Gastroesophageal sphincter (tissue), 4 donors: ENCODE measurements around the gene AP5B1. TPM values are rescaled to one million over a fixed set of nuclear protein-coding genes. Genes with fewer than 3 reads are reported as not detected.

ENCODE experiments used
- ATAC-seq: fragments of 150-250 bp; one replicate; pipeline ENCODE4 v1.9.1; 2016; ENCODE audit warnings: mild to moderate bottlenecking, moderate library complexity
- H3K27ac ChIP-seq, 4 donors: fragments of 200-600 bp; sonication (generic) in 3 of 4; 1 replicate in 3 of 4; 2 replicates in 1 of 4; pipeline ENCODE4 v1.5.1; 2016 to 2019
- H3K27me3 ChIP-seq: fragments of 200-600 bp; sonication (generic); one replicate; pipeline ENCODE4 v1.5.1; 2019
- H3K36me3 ChIP-seq, 2 donors: fragments of 200-600 bp; sonication (generic); one replicate each; pipeline ENCODE4 v1.5.1; 2019; ENCODE audit warnings: control low read depth in 1 of 2
- H3K4me1 ChIP-seq, 3 donors: fragments of 200-600 bp; sonication (generic); 1 replicate in 2 of 3; 2 replicates in 1 of 3; pipeline ENCODE4 v1.5.1; 2016 to 2019; ENCODE audit warnings: control low read depth in 2 of 3
- H3K4me3 ChIP-seq, 2 donors: fragments of 200-600 bp; sonication (generic); one replicate each; pipeline ENCODE4 v1.5.1; 2019; ENCODE audit warnings: mild to moderate bottlenecking in 1 of 2, moderate library complexity in 1 of 2
- H3K9me3 ChIP-seq, 3 donors: fragments of 200-600 bp; sonication (generic); one replicate each; pipeline ENCODE4 v1.5.1; 2017 to 2019; ENCODE audit warnings: control low read depth in 2 of 3
- EP300 ChIP-seq: sonication (generic); formaldehyde crosslinking; IDR thresholded peaks from one replicate; pipeline ENCODE4 v1.6.1; 2017; ENCODE audit warnings: antibody characterized with exemption, mild to moderate bottlenecking
- POLR2A ChIP-seq, 2 donors: fragments of 450-650 bp; IDR thresholded peaks; one replicate each; pipeline ENCODE4 v1.6.1; 2017; ENCODE audit warnings: antibody characterized with exemption in 2 of 2, mild to moderate bottlenecking in 2 of 2, moderate library complexity in 1 of 2
- POLR2AphosphoS5 ChIP-seq: sonication (generic); formaldehyde crosslinking; IDR thresholded peaks from one replicate; pipeline ENCODE4 v1.6.1; 2017; ENCODE audit warnings: antibody characterized with exemption
- WGBS, 2 donors: methylation state at CpG; one replicate each; pipeline ENCODE4 v1.1.5; 2018; ENCODE audit warnings: low coverage in 1 of 2; 5-methylcytosine and 5-hydroxymethylcytosine counted together
- total RNA-seq, 4 donors: library from RNA; depleted of rRNA; stranded (reverse); fragments of >200 nt; gene quantifications; one replicate each; pipeline ENCODE4 v1.1.0, GENCODE V29; 2016
- TF ChIP-seq, protein P1 (sequence below), 4 experiments: fragments of 200-600 bp in 2 of 4; fragments of 450-650 bp in 2 of 4; sonication (generic) in 1 of 4; IDR thresholded peaks; one replicate each; pipeline ENCODE4 v1.5.1; 2017 to 2019; ENCODE audit warnings: antibody characterized with exemption in 4 of 4, mild to moderate bottlenecking in 2 of 4, moderate library complexity in 2 of 4

Gene AP5B1
- total RNA-seq, 4 donors from 2014 or later: 11.2 to 23.4 (median 15.7) TPM

DNA sequence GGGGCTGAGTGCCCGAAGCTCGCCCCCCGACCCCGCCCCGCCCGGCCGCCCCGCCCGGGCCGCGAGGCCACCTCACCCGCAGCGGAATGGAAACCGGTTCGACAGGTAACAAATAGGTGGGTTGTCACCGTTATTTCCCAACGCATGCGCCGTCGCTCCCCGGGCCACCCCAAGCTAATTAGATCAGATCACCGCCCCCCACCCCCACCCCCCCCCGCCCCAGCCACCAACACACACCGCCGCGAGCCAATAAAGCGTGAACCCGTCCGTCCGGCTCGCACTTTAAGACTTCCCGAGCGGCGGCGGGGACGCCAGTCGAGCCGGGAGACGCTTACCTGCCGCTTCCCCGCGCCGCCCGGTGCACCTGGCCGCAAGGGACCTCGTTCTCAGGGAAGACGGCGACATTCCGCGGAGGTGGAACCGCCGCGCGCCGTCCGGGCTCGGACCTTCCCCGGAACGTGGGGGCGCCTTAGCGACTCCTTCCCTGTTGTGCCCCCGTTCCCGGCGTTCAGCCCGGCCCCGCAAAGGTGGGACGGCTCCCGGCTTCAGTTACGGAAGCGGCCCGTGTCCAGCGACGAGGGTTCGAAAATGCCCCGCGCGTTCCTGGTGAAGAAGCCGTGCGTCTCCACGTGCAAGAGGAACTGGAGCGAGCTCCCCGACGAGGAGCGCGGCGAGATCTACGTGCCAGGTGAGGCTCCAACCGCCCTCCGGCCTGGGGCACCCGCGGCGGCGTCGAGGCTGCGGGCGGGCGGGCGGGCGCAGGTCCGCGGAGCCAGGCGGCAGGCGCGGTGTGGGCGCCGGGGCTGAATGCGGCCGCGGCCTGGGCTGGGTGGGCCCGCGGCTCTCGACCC, 6.2 kb upstream of the AP5B1 start, which contains the start of gene OVOL1:
Gene OVOL1, plus strand, starts transcription at position 278 of the 851 bp plus-strand sequence. Its CDS starts 311 bp downstream, at position 589.
- no peak for ATAC-seq
- TF ChIP-seq POLR2A (IDR thresholded peaks at IDR 0.05) (no peak), POLR2AphosphoS5 (no peak), EP300 (no peak)
- TF ChIP-seq, protein P1, sequence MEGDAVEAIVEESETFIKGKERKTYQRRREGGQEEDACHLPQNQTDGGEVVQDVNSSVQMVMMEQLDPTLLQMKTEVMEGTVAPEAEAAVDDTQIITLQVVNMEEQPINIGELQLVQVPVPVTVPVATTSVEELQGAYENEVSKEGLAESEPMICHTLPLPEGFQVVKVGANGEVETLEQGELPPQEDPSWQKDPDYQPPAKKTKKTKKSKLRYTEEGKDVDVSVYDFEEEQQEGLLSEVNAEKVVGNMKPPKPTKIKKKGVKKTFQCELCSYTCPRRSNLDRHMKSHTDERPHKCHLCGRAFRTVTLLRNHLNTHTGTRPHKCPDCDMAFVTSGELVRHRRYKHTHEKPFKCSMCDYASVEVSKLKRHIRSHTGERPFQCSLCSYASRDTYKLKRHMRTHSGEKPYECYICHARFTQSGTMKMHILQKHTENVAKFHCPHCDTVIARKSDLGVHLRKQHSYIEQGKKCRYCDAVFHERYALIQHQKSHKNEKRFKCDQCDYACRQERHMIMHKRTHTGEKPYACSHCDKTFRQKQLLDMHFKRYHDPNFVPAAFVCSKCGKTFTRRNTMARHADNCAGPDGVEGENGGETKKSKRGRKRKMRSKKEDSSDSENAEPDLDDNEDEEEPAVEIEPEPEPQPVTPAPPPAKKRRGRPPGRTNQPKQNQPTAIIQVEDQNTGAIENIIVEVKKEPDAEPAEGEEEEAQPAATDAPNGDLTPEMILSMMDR (IDR thresholded peaks at IDR 0.05): no peak
- Histone ChIP-seq H3K4me3 (peak within 1 kb of the TSS in 1 of 2 donors; percentile 40), H3K27ac (no peak within 1 kb of the TSS), H3K4me1 (peaks cover 0 to 28% (median 14%) of the 10 kb centered on the region in 3 donors), H3K27me3 (peaks cover 77% of the 10 kb centered on the region), H3K36me3 (no peaks in the 10 kb centered on the region), H3K9me3 (no peaks in the 10 kb centered on the region)
- WGBS, 2 donors: no CpG with 5 or more reads among the region's 112 CpGs

DNA sequence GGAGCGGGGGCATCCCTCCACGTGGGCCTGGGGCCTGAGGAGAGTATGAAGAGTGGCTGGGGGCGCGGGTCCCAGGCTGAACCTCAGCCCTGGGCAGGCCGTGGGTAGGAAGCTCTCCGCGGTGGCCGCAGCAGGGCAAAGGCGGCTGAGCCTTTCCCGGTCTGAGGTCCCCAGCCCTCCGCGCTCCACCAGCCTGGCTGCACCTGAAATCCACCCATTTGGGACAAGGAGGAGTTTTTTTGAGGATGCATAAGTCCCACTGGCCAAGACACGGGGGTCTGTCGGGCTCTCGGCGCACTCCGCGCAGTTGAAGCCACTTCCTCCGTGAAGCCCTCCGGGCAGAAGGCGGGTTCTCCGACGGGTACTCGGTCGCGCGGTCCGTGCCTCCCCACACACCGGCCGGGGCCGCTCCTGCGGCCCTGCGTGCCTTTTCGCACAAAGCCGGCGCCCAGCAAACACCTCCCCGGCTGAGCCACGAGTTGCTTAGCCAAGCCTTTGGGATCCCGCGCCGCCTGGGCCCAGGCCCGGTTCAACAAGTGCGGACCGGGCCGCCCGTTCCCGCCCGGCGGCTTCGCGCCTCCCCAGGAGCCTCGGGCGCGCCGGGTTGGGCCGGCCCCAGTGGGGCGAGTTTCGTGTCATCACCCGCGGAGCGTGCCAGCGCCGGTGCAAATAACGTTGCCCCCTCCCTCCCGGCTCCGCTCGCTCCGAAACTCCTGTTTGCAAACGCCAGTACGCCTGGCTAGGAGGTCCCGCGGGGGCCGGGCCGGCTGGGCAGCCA, 5.4 kb upstream of the AP5B1 start:
- TF ChIP-seq, protein P1 (IDR thresholded peaks at IDR 0.05): no peak
- TF ChIP-seq POLR2A (IDR thresholded peaks at IDR 0.05): no peak
- TF ChIP-seq EP300: no peak
- TF ChIP-seq POLR2AphosphoS5: no peak
- peak overlapping the region in 1 of 2 donors; percentile 40 for H3K4me3 ChIP-seq
- WGBS, 2 donors: 46% methylated on average over 3 of the region's 74 CpGs; no CpG with 5 or more reads in 1 of the 2 donors
- H3K4me1 ChIP-seq: peaks cover 0 to 36% (median 14%) of the 10 kb centered on the region in 3 donors
- peak; percentile 32 for ATAC-seq
- H3K36me3 ChIP-seq: no peaks in the 10 kb centered on the region
- no peak overlapping the region for H3K27ac ChIP-seq
- H3K9me3 ChIP-seq: no peaks in the 10 kb centered on the region
- H3K27me3 ChIP-seq: peaks cover 69% of the 10 kb centered on the region

DNA sequence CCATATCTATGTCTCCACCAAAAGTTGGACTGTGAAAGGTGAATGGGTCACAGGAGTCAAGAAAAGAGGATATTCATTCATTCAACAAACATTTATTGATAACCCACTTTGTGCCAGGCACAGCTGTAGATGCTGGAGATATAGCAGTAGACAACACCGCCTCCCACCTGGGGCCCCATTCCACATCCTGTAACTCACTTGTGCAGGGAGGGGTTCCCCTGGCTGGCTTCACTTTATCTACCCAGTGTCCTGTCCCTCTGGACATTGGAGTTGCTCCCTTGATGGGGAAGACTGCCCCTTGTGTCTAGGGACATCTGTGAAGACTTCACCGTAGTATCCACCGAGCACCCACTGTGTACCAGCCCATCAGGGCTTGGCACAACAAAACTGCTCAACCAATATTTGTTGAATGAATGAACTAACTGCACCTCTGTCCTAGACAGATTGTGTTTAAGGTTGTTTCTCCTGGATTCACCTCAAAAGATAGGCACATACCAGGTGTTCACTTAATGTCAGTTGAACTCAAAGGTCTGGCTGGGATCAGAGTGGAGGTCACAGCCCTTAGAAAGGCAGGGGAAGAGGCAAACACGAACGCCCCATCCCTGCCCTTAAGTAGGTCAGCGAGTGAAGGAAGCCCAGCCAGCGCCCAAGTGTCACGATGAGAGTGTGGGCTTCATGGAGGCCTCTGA, 4.7 kb upstream of the AP5B1 start:
- no peak overlapping the region for H3K27ac ChIP-seq
- H3K4me1 ChIP-seq: peaks cover 0 to 39% (median 14%) of the 10 kb centered on the region in 3 donors
- TF ChIP-seq, protein P1 (IDR thresholded peaks at IDR 0.05): no peak
- TF ChIP-seq EP300 (no peak), POLR2A (IDR thresholded peaks at IDR 0.05) (no peak), POLR2AphosphoS5 (no peak)
- 75 to 100% methylated on average over 2 to 6 of the region's 8 CpGs for WGBS, 2 donors
- no peak for ATAC-seq
- H3K9me3 ChIP-seq: no peaks in the 10 kb centered on the region
- peaks cover 64% of the 10 kb centered on the region for H3K27me3 ChIP-seq
- H3K36me3 ChIP-seq: no peaks in the 10 kb centered on the region
- no peak overlapping the region for H3K4me3 ChIP-seq

DNA sequence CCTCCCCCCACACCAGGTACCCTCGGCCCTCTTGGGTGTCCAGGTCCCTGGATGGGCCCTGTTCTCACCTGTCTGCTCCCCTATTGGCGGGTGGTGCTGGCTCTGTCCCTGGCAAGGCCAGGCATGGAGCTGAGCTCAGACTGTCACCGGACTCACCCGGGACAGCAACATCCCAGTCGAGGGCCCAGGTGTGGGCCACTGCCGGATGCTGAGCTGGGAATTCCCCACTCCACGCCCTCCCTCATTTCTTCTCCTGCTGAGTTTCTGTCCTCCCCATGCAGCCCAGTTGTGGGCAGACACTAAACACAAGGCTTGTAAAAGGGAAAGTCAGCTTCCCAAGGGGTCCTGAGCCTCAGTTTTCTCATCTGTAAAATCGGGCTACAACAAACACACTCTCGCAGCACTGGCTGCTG, 2.0 kb upstream of the AP5B1 start:
- ATAC-seq: no peak
- WGBS, 2 donors: 82 to 90% methylated on average over 2 of the region's 9 CpGs

More for the DNA sequence above, 2.0 kb upstream of the AP5B1 start:
- Histone ChIP-seq H3K27ac (no peak overlapping the region), H3K4me1 (peaks cover 0 to 53% (median 22%) of the 10 kb centered on the region in 3 donors), H3K27me3 (peaks cover 40% of the 10 kb centered on the region), H3K4me3 (no peak overlapping the region), H3K9me3 (no peaks in the 10 kb centered on the region), H3K36me3 (peaks cover 0 to 17% of the 10 kb centered on the region in 2 donors)
- TF ChIP-seq POLR2AphosphoS5 (no peak), EP300 (no peak), POLR2A (IDR thresholded peaks at IDR 0.05) (no peak)
- TF ChIP-seq, protein P1 (IDR thresholded peaks at IDR 0.05): no peak
